PC-9 (cell line): ENCODE results near the gene STAP2. TPM values are rescaled to one million over a fixed set of nuclear protein-coding genes. Genes with fewer than 3 reads are reported as not detected.

ENCODE experiments used
- Bru-seq: library from RNA; stranded (reverse); fragments of 400-500 nt; gene quantifications from one replicate; lab custom pipeline; 2021; lab: Mats Ljungman, UMichigan
- BruChase-seq, 2 experiments: library from RNA; stranded (reverse); fragments of 400-500 nt; gene quantifications; one replicate each; lab custom pipeline; 2021; lab: Mats Ljungman, UMichigan
- BruUV-seq: library from RNA; stranded (reverse); fragments of 400-500 nt; replicated peaks from 2 replicates; lab custom pipeline; 2021; lab: Mats Ljungman, UMichigan
- CTCF ChIA-PET: fragments of 300-600 bp; sonication (Branson Sonifier 250); formaldehyde crosslinking; loops from one replicate; lab custom pipeline; 2022; ENCODE audit warnings: antibody characterized with exemption; lab: Charles Lee
- POLR2A ChIA-PET: fragments of 300-600 bp; sonication (Branson Sonifier 250); formaldehyde crosslinking; loops from one replicate; lab custom pipeline; 2022; ENCODE audit warnings: antibody characterized with exemption; ENCODE audit not compliant: unreplicated experiment; lab: Charles Lee
- DNase-seq, 2 experiments: peaks; one replicate each; pipeline versions ENCODE4 v3.0.0 to v3.0.0-alpha.2; 2015 to 2022; ENCODE audit warnings: mixed read lengths in 1 of 2
- H2AFZ ChIP-seq: fragments of 200-600 bp; sonication (generic); 2 replicates; pipeline ENCODE4 v1.8.1; 2017; ENCODE audit warnings: antibody characterized with exemption
- H3F3A ChIP-seq: fragments of 200-600 bp; sonication (generic); 2 replicates; pipeline ENCODE4 v1.8.1; 2017; ENCODE audit warnings: antibody characterized with exemption, mild to moderate bottlenecking, low read depth; ENCODE audit not compliant: insufficient read depth
- H3K27ac ChIP-seq: fragments of 200-600 bp; sonication (generic); 2 replicates; pipeline ENCODE4 v1.6.1; 2016; ENCODE audit warnings: mixed run types
- H3K27me3 ChIP-seq: fragments of 200-600 bp; sonication (generic); 2 replicates; pipeline ENCODE4 v1.6.1; 2016; ENCODE audit warnings: low read depth, mixed run types; ENCODE audit not compliant: insufficient read depth
- H3K36me3 ChIP-seq: fragments of 200-600 bp; sonication (generic); 2 replicates; pipeline ENCODE4 v1.6.1; 2016; ENCODE audit warnings: low read depth, mixed run types
- H3K4me1 ChIP-seq: fragments of 200-600 bp; sonication (generic); replicated peaks from 2 replicates; pipeline ENCODE4 v1.6.1; 2016; ENCODE audit warnings: mixed run types; ENCODE audit not compliant: insufficient read depth
- H3K4me2 ChIP-seq: fragments of 200-600 bp; sonication (generic); 2 replicates; pipeline ENCODE4 v1.6.1; 2017; ENCODE audit warnings: mixed run types
- H3K4me3 ChIP-seq: fragments of 200-600 bp; sonication (generic); 2 replicates; pipeline ENCODE4 v1.6.1; 2016; ENCODE audit warnings: mixed run types
- H3K79me2 ChIP-seq: fragments of 200-600 bp; sonication (generic); 2 replicates; pipeline ENCODE4 v1.6.1; 2017; ENCODE audit warnings: low read depth, mixed run types
- H3K9me2 ChIP-seq: fragments of 200-600 bp; sonication (generic); 2 replicates; pipeline ENCODE4 v1.8.1; 2017; ENCODE audit warnings: mild to moderate bottlenecking; ENCODE audit not compliant: insufficient read depth
- H3K9me3 ChIP-seq: fragments of 200-600 bp; sonication (generic); 2 replicates; pipeline ENCODE4 v1.8.1; 2016; ENCODE audit warnings: low read depth; ENCODE audit not compliant: insufficient read depth
- H4K20me1 ChIP-seq: fragments of 200-600 bp; sonication (generic); 2 replicates; pipeline ENCODE4 v1.8.1; 2017; ENCODE audit not compliant: insufficient read depth
- EZH2 ChIP-seq: fragments of 200-600 bp; sonication (generic); IDR thresholded peaks from 2 replicates; pipeline ENCODE4 v1.8.0; 2017; ENCODE audit warnings: antibody characterized with exemption, low read depth
- intact Hi-C: fragments of 100-400 bp; cut with micrococcal nuclease; formaldehyde crosslinking; loops from one replicate; pipeline ENCODE4 v1.10.0; 2022; ENCODE audit not compliant: unreplicated experiment
- long read RNA-seq: library from polyadenylated mRNA; stranded (forward); transcript quantifications from one replicate; pipeline ENCODE4 v2.0.0, GENCODE V29; 2022
- total RNA-seq: library from RNA; stranded (reverse); gene quantifications from 2 replicates; pipeline ENCODE4 v1.2.3, GENCODE V29; 2021
- TF ChIP-seq, protein P1 (sequence below): fragments of 200-600 bp; sonication (generic); conservative IDR thresholded peaks from 2 replicates; pipeline ENCODE4 v1.6.1; 2017; ENCODE audit warnings: mixed run types, antibody characterized with exemption, mild to moderate bottlenecking, moderate library complexity

STAP2 gene
- 26.9 and 29.8 TPM in 2 replicates for total RNA-seq
- Bru-seq, nascent RNA, result percentile 33 among the genes with signal in this experiment
- BruChase-seq, experiment 1, labeled RNA remaining after a 2-hour chase, result percentile 41 among the genes with signal in this experiment
- BruChase-seq, experiment 2, labeled RNA remaining after a 6-hour chase, result percentile 49 among the genes with signal in this experiment
- long read RNA-seq, transcript STAP2-201 (13 exons, 1,426 nt), result major isoform, 28 of 56 reads
- long read RNA-seq, transcript STAP2-206 (13 exons, 1,508 nt), result minor isoform, 11 of 56 reads
- long read RNA-seq, partial matches to known transcripts, result 1 of 56 reads
- long read RNA-seq, other reads (novel, unspliced or antisense), result 16 of 56 reads

- peak within 1 kb of the TSS; percentile 75 for H2AFZ ChIP-seq
- intact Hi-C loops, result no loop called here
- BruUV-seq, result no TSS peak
- H3K27ac ChIP-seq, result no peak within 1 kb of the TSS
- no peaks in the 10 kb centered on the region for H3K9me2 ChIP-seq
- ChIA-PET POLR2A (interaction anchor here (0.6 to 0.7 kb wide), 3 partner anchors 60 to 134 kb away, joined by 4 to 9 read pairs (median 7); no protein-coding TSS in a partner anchor), CTCF (interaction anchor here (0.6 to 1.2 kb wide), 2 partner anchors 10 to 14 kb away, joined by 3 to 10 read pairs; no protein-coding TSS in a partner anchor)
- H3K4me2 ChIP-seq, result peak within 1 kb of the TSS; percentile 91
- no peaks in the 10 kb centered on the region for H3K79me2 ChIP-seq
- no peaks in the 10 kb centered on the region for H3K36me3 ChIP-seq
- no peaks in the 10 kb centered on the region for H3K27me3 ChIP-seq
- H3K4me1 ChIP-seq, result no peaks in the 10 kb centered on the region
- no peaks in the 10 kb centered on the region for H3K9me3 ChIP-seq
- peak; percentile 68 to 70 for DNase-seq
- peak within 1 kb of the TSS; percentile 64 for H3K4me3 ChIP-seq
- H4K20me1 ChIP-seq, result no peaks in the 10 kb centered on the region
- no peaks in the 10 kb centered on the region for H3F3A ChIP-seq
- no peak for TF ChIP-seq EZH2
- TF ChIP-seq, protein P1, sequence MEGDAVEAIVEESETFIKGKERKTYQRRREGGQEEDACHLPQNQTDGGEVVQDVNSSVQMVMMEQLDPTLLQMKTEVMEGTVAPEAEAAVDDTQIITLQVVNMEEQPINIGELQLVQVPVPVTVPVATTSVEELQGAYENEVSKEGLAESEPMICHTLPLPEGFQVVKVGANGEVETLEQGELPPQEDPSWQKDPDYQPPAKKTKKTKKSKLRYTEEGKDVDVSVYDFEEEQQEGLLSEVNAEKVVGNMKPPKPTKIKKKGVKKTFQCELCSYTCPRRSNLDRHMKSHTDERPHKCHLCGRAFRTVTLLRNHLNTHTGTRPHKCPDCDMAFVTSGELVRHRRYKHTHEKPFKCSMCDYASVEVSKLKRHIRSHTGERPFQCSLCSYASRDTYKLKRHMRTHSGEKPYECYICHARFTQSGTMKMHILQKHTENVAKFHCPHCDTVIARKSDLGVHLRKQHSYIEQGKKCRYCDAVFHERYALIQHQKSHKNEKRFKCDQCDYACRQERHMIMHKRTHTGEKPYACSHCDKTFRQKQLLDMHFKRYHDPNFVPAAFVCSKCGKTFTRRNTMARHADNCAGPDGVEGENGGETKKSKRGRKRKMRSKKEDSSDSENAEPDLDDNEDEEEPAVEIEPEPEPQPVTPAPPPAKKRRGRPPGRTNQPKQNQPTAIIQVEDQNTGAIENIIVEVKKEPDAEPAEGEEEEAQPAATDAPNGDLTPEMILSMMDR, result no peak
Observed at GRCh38 chr19:4338441-4339355, at the start of gene STAP2. Gene STAP2, minus strand, starts transcription at chr19:4338827. Its CDS starts 74 bp downstream, at chr19:4338753.

DNA sequence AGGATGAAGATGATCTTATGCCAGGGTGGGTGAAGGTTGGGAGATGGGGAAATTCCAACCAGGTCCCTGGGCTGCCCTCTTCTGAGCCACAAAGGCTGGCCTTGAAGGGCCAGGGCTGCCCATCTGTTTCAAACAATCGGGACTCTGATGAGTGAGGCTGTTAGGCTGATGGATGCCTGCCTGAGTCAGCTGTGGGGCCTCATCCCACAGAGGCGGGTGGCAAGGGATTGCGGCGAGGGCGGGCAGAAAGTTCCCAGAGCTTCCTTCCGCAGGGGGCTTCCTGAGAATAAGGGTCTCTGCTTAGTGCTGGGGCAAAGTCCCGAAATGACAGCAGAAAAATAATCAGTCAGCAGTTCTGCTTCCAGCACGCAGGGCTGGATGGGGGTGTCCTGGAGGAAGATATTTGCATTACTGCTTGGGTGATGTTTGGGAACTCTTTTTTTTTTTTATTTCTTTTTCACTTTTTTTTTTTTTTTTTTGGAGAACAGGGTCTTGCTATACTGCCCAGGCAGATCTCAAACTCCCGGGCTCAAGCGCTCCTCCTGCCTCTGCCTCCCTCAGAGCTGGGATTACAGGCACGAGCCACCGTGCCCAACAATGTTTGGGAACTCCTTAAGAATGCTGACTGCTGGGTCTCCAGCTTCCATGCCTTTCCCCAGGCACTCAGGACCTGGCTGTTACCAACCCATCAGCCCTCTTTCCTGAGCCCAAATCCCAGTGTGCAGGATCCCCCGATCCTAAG is 47.6 kb upstream of the STAP2 start:
- Histone ChIP-seq H3K4me3 (no peak overlapping the region), H4K20me1 (peaks cover 16% of the 10 kb centered on the region), H3F3A (peaks cover 15% of the 10 kb centered on the region; the same call in 1 of the 2 replicates), H3K4me2 (no peak overlapping the region), H3K36me3 (no peaks in the 10 kb centered on the region), H3K9me3 (no peaks in the 10 kb centered on the region), H3K27me3 (no peaks in the 10 kb centered on the region), H3K4me1 (peaks cover 16% of the 10 kb centered on the region), H2AFZ (no peak overlapping the region), H3K27ac (no peak overlapping the region), H3K9me2 (no peaks in the 10 kb centered on the region), H3K79me2 (0 out of 2 replicates have a peak, but pooled peaks cover 7% of the 10 kb centered on the region)
- BruUV-seq, result no TSS peak
- intact Hi-C loops, result no loop called here
- CTCF ChIA-PET, result no interaction called here
- POLR2A ChIA-PET, result interaction anchor here (0.7 kb wide), 1 partner anchor 44 kb away, joined by 29 read pairs; no protein-coding TSS in a partner anchor
- TF ChIP-seq, protein P1, result no peak
- TF ChIP-seq EZH2, result no peak
- no peak for DNase-seq
